ENCODE measurements around the gene SEMA5B. TPM values are rescaled to one million over a fixed set of nuclear protein-coding genes. Genes with fewer than 3 reads are reported as not detected.
A peak's percentile ranks its signal among the peaks of the same experiment; 100 is the strongest.

Gene SEMA5B
- total RNA-seq, 1 experiment from 2014 or later, result 9.4 TPM

DNA sequence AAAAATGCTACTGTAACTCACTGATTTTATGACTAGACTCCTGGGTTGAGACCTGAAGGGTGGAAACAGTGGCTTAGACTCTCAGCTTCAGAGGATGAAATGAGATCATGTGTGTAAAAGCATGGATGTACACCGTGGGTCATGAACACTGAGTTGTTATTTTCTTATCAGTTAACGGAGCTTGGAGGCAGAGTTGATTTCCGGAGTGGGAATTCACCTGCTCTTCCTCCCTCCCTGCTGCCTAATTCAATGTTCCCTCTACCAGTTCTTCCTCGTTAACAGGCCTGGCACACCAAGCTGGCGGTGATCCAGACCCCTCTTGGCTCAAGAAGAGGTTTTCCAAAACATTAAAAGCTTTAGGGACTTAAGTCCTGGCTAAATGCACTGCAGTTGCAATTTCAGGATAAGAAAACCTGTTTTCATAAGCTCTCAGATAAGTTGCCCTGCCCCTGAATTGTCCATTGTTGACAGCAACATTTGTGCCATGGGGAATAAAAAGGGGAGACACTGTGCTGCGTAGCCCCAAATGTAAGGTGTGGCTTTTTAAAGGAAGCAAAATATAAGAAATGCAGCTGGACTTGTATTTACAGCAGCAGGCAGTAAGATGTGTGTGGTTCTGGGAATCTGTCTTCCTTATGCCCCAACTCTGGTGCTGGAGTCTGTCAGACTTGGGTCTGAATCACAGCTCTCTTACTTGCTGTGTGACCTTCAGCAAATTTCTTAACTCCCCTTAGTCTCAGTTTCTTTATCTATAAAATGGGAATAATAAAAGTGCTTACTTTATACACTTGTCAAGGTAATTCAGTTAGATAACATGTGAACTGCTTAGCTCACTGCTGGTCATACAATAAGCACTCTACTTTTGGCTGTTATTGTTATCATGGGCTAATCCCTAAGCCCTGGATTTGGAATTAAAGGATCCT, 49.2 kb upstream of the SEMA5B start:
- Histone ChIP-seq H3K4ac (ENCODE audit: low read depth, low read length) (no peak overlapping the region), H2AFZ (ENCODE audit: low read length) (no peak overlapping the region), H4K8ac (replicated peaks; ENCODE audit: insufficient read length, low read depth, low read length) (no peak overlapping the region), H3K4me1 (ENCODE audit: insufficient read depth, low read length) (no peaks in the 10 kb centered on the region), H2BK20ac (ENCODE audit: low read depth, low read length, poor library complexity, severe bottlenecking) (no peak overlapping the region), H4K20me1 (ENCODE audit: control insufficient read depth, insufficient read depth, insufficient read length) (no peaks in the 10 kb centered on the region), H3K9me3 (ENCODE audit: control insufficient read depth, low read depth, low read length) (no peaks in the 10 kb centered on the region), H3K23me2 (ENCODE audit: insufficient read length, low read depth, low read length, poor library complexity, severe bottlenecking) (no peaks in the 10 kb centered on the region), H3K18ac (ENCODE audit: insufficient read length, low read depth, low read length) (no peak overlapping the region), H3K27ac (ENCODE audit: insufficient read length, low read depth, low read length) (no peak overlapping the region), H2BK120ac (ENCODE audit: low read depth, low read length, poor library complexity, severe bottlenecking) (no peak overlapping the region), H3T11ph (ENCODE audit: low read length) (no peak overlapping the region), H2BK5ac (ENCODE audit: insufficient read length, low read length) (no peak overlapping the region), H2AK5ac (ENCODE audit: insufficient read length, low read length) (no peak overlapping the region), H3K14ac (ENCODE audit: insufficient read depth, low read length) (no peak overlapping the region), H4K91ac (ENCODE audit: insufficient read length, low read depth, low read length) (no peak overlapping the region), H3K56ac (ENCODE audit: insufficient read length, low read depth, low read length) (no peak overlapping the region), H3K79me1 (ENCODE audit: insufficient read depth, low read depth, low read length, poor library complexity, severe bottlenecking) (peaks cover under 1% of the 10 kb centered on the region), H3K79me2 (ENCODE audit: insufficient read depth, low read length) (peaks cover 16% of the 10 kb centered on the region; the same call in 1 of the 2 replicates), H3K27me3 (ENCODE audit: insufficient read depth, low read length) (no peaks in the 10 kb centered on the region), H3K9ac (ENCODE audit: extremely low read depth, insufficient read length, low read length) (no peak overlapping the region), H2BK12ac (ENCODE audit: insufficient read length, low read depth, low read length) (no peak overlapping the region), H3K23ac (ENCODE audit: insufficient read length, low read depth, low read length) (no peak overlapping the region), H2BK15ac (ENCODE audit: low read depth, low read length) (no peak overlapping the region), H4K5ac (ENCODE audit: insufficient read length, low read depth, low read length) (no peak overlapping the region), H3K4me2 (ENCODE audit: insufficient read depth, insufficient read length, low read length) (no peak overlapping the region)
- TF ChIP-seq, protein P1, sequence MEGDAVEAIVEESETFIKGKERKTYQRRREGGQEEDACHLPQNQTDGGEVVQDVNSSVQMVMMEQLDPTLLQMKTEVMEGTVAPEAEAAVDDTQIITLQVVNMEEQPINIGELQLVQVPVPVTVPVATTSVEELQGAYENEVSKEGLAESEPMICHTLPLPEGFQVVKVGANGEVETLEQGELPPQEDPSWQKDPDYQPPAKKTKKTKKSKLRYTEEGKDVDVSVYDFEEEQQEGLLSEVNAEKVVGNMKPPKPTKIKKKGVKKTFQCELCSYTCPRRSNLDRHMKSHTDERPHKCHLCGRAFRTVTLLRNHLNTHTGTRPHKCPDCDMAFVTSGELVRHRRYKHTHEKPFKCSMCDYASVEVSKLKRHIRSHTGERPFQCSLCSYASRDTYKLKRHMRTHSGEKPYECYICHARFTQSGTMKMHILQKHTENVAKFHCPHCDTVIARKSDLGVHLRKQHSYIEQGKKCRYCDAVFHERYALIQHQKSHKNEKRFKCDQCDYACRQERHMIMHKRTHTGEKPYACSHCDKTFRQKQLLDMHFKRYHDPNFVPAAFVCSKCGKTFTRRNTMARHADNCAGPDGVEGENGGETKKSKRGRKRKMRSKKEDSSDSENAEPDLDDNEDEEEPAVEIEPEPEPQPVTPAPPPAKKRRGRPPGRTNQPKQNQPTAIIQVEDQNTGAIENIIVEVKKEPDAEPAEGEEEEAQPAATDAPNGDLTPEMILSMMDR (conservative IDR thresholded peaks at IDR 0.05), result no peak
- peak overlapping the region in 1 of 3 experiments; percentile 54; a peak in 1 of 7 replicates for H3K27ac Mint-ChIP-seq
- no peak overlapping the region for H3K4me3 Mint-ChIP-seq
- H3K4me1 Mint-ChIP-seq, result peaks cover 12 to 19% of the 10 kb centered on the region in 2 experiments
- H3K27me3 Mint-ChIP-seq (ENCODE audit: low read depth), result no peaks in the 10 kb centered on the region
- H3K9me3 Mint-ChIP-seq, result no peaks in the 10 kb centered on the region
- WGBS (ENCODE audit: extremely low coverage, insufficient read length, low lambda C conversion rate), result no CpG with 5 or more reads among the region's 6 CpGs
- no peaks in the 10 kb centered on the region for H3K36me3 Mint-ChIP-seq (ENCODE audit: insufficient read depth in 1 of 3, low read depth in 3 of 3)
- no peak for DNase-seq

All from H9 (cell line).